Lung (tissue), 12 donors: ENCODE data around the gene NES. TPM values are rescaled to one million over a fixed set of nuclear protein-coding genes. Genes with fewer than 3 reads are reported as not detected.

ENCODE experiments used
- ATAC-seq: fragments of 200-7000 bp; cut with Tn5 transposase; one replicate; pipeline ENCODE4 v1.9.1; 2020; ENCODE audit warnings: moderate number of reproducible peaks; ENCODE audit not compliant: insufficient read depth, low FRiP score
- DNase-seq, 3 donors: peaks; one replicate each; pipeline ENCODE4 v3.0.0-alpha.2; 2013 to 2017
- H3K27ac ChIP-seq, 2 donors: one replicate each; pipeline ENCODE4 v1.5.1; 2013; ENCODE audit warnings: mild to moderate bottlenecking in 2 of 2, moderate library complexity in 2 of 2, control low read depth in 1 of 2, inconsistent platforms in 1 of 2, low read depth in 1 of 2, low read length in 1 of 2
- H3K27me3 ChIP-seq, 3 donors: one replicate each; pipeline ENCODE4 v1.5.1; 2013; ENCODE audit warnings: low read length in 2 of 3; ENCODE audit not compliant: control insufficient read depth in 3 of 3, insufficient read depth in 3 of 3
- H3K36me3 ChIP-seq, 4 donors: one replicate each; pipeline ENCODE4 v1.5.1; 2013; ENCODE audit warnings: low read length in 4 of 4, mild to moderate bottlenecking in 1 of 4, moderate library complexity in 1 of 4; ENCODE audit not compliant: control insufficient read depth in 4 of 4, insufficient read depth in 4 of 4
- H3K4me1 ChIP-seq, 5 donors: one replicate each; pipeline ENCODE4 v1.5.1; 2013; ENCODE audit warnings: low read length in 5 of 5, mild to moderate bottlenecking in 2 of 5, moderate library complexity in 1 of 5; ENCODE audit not compliant: control insufficient read depth in 5 of 5, insufficient read depth in 5 of 5
- H3K4me3 ChIP-seq: one replicate; pipeline ENCODE4 v1.5.1; 2013; ENCODE audit warnings: mild to moderate bottlenecking, control low read depth, moderate library complexity
- H3K9ac ChIP-seq, 2 donors: one replicate each; pipeline ENCODE4 v1.5.1; 2013; ENCODE audit warnings: low read length in 2 of 2, control low read depth in 1 of 2; ENCODE audit not compliant: insufficient read depth in 1 of 2
- H3K9me3 ChIP-seq, 4 donors: one replicate each; pipeline ENCODE4 v1.5.1; 2013; ENCODE audit warnings: low read length in 3 of 4, mild to moderate bottlenecking in 1 of 4, moderate library complexity in 1 of 4; ENCODE audit not compliant: control insufficient read depth in 4 of 4, insufficient read depth in 3 of 4
- WGBS, 2 donors: extraction: QIAGEN DNeasy Blood & Tissue Kit; methylation state at CpG; one replicate each; pipeline ENCODE4 v1.1.7; 2013; 5-methylcytosine and 5-hydroxymethylcytosine counted together
- polyA plus RNA-seq, 2 donors: library from polyadenylated mRNA; stranded (reverse); fragments of 200-250 nt; gene quantifications; one replicate each; pipeline ENCODE4 v1.2.1, GENCODE V29; 2013
- total RNA-seq, 2 donors: library from RNA; depleted of rRNA in 1 of 2; stranded (reverse); fragments of >200 nt in 1 of 2; gene quantifications; one replicate each; pipeline ENCODE4 v1.2.1, GENCODE V29; 2014 to 2021
- TF ChIP-seq, protein P1 (sequence below): IDR thresholded peaks from 2 replicates; pipeline ENCODE4 v1.5.1; 2012; ENCODE audit warnings: mild to moderate bottlenecking; ENCODE audit errors: control extremely low read depth, extremely low read depth
- donor health status: control.
- donor health status: control.
- donor health status: Bipolar disorder and iron deficiency.
- donor health status: healthy.
- donor health status: DM: yes; HTN: yes; CAD: no.

The NES gene
- total and polyA plus RNA-seq, 4 donors, result 17.6 to 57.4 (median 34.2) TPM

DNA sequence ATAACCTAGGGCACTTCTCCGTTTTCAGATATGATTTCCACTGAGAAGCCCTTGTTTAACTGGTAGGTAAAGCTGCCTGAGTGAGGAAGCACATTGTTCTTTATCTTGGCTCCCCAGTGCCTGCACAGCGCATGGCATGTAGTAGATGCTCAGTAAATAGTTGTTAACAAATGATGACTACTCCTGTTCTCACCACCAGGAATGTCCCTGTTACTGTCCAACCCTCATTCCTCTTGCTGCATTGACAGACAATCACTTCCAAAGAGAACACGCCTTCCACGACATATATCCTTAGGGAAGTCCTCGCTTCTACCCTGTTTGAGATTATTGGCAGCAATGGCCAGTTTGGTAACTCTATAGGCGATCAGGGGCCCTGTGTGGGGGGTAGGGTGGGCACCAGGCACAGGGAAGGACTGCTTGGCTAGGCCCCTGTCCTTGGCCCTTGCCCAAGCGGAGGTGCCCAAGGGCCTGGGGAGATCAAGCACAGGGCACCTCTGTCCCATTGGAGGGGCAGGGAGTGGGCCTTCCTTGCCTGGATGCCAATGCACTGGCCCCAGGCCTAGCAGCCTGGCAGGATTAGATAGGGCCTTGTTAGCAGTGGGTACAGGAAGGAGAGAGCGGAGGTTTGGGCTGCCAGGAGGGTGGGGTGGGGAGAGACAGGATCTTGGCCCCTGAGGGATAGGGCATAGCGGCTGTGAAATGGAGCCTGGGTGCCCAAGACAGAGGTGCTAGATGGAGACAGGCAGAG, 10.2 kb downstream of the NES start:
- Histone ChIP-seq H3K36me3 (no peaks in the 10 kb centered on the region), H3K4me3 (no peak overlapping the region), H3K9me3 (peaks cover 0 to 2% (median 0%) of the 10 kb centered on the region in 4 donors), H3K27ac (peak overlapping the region; percentile 59 to 67), H3K4me1 (peaks cover 26 to 55% (median 28%) of the 10 kb centered on the region in 5 donors), H3K27me3 (no peaks in the 10 kb centered on the region), H3K9ac (no peak overlapping the region)
- DNase-seq (peak in 1 of 3 donors; percentile 23), ATAC-seq (no peak)
- 74 to 85% methylated on average over 9 of the region's 9 CpGs for WGBS, 2 donors
- TF ChIP-seq, protein P1, sequence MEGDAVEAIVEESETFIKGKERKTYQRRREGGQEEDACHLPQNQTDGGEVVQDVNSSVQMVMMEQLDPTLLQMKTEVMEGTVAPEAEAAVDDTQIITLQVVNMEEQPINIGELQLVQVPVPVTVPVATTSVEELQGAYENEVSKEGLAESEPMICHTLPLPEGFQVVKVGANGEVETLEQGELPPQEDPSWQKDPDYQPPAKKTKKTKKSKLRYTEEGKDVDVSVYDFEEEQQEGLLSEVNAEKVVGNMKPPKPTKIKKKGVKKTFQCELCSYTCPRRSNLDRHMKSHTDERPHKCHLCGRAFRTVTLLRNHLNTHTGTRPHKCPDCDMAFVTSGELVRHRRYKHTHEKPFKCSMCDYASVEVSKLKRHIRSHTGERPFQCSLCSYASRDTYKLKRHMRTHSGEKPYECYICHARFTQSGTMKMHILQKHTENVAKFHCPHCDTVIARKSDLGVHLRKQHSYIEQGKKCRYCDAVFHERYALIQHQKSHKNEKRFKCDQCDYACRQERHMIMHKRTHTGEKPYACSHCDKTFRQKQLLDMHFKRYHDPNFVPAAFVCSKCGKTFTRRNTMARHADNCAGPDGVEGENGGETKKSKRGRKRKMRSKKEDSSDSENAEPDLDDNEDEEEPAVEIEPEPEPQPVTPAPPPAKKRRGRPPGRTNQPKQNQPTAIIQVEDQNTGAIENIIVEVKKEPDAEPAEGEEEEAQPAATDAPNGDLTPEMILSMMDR, result no peak

DNA sequence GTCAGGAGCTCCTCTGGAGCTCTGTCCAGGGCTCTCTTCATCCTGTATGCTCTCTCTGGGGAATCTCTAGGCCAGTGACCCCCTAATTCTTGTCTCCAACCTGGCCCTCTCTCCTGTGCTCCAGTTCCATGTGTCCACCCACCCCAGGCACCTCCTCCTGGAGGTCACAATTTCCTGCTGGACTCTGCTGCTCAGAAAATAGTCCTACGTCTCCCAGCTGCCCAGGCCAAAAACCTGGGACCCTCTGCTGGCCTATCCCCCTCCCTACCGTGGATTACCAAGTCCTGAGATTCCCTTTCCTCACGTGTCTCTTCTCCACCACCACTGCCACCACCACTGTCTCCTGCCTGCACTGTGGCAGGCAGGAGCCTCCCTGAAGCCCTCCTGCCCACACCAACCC, 11.7 kb downstream of the NES start:
- ATAC-seq (no peak), DNase-seq (no peak)
- 59 to 81% methylated on average over 3 of the region's 3 CpGs for WGBS, 2 donors
- H3K27me3 ChIP-seq, result no peaks in the 10 kb centered on the region
- H3K9ac ChIP-seq, result no peak overlapping the region
- peak overlapping the region; percentile 48 to 89 for H3K27ac ChIP-seq
- peaks cover 0 to 2% (median 0%) of the 10 kb centered on the region in 4 donors for H3K9me3 ChIP-seq
- TF ChIP-seq, protein P1, result no peak
- no peaks in the 10 kb centered on the region for H3K36me3 ChIP-seq
- peaks cover 27 to 65% (median 36%) of the 10 kb centered on the region in 5 donors for H3K4me1 ChIP-seq
- H3K4me3 ChIP-seq, result no peak overlapping the region

DNA sequence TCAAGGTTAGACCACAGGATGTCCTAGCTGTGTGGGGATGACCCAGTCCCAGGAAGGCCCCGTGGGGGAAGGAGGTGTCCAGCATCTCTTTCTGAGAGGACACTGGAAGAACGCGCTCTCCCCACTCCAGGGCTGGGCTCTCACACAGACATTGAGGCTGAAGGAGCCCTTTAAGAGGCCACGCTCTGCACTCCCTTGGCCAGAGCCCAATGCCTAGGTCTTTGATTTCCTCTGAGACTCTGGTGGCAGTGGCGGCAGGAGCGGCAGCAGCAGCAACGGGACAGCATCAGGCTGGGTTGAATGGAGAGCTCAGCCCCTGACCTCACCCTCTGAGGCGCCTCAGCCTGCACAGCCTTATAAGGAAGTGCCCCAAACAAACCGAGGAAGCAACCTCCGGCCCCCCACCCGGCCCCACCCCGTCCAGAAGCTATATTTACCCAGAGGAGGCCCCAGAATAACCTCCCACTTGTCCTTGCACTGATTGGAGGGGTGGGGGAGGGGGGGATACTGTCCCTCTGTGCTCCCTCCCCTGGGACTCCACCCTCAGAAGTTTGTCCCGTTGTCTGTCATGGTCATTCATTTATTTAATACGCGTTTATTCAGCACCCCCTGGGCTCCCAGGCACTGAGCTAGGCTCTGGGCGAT, 12.3 kb downstream of the NES start:
- no peak overlapping the region for H3K4me3 ChIP-seq
- H3K27ac ChIP-seq, result peak overlapping the region; percentile 74 to 89
- peaks cover 31 to 68% (median 36%) of the 10 kb centered on the region in 5 donors for H3K4me1 ChIP-seq
- no peak overlapping the region for H3K9ac ChIP-seq
- WGBS, 2 donors, result 19 to 23% methylated on average over 16 of the region's 16 CpGs
- H3K36me3 ChIP-seq, result no peaks in the 10 kb centered on the region
- H3K27me3 ChIP-seq, result no peaks in the 10 kb centered on the region
- TF ChIP-seq, protein P1, result no peak
- H3K9me3 ChIP-seq, result peaks cover 0 to 2% (median 0%) of the 10 kb centered on the region in 4 donors
- DNase-seq, result peak; percentile 73 to 82 (median 79)
- no peak for ATAC-seq
